Calu3 (cell line): Measurements from ENCODE around the gene PCDH9. TPM values are rescaled to one million over a fixed set of nuclear protein-coding genes. Genes with fewer than 3 reads are reported as not detected.

Experiments
- BruUV-seq: library from RNA; stranded (reverse); fragments of 400-500 nt; replicated peaks from 2 replicates; lab custom pipeline; 2021; lab: Mats Ljungman, UMichigan
- CTCF ChIA-PET: fragments of 300-600 bp; sonication (Branson Sonifier 250); formaldehyde crosslinking; loops from one replicate; lab custom pipeline; 2022; ENCODE audit warnings: antibody characterized with exemption; lab: Charles Lee
- DNase-seq: peaks from one replicate; pipeline ENCODE4 v3.0.0; 2022
- H3K27ac Mint-ChIP-seq: one replicate; pipeline ENCODE4 v1.8.0; 2022; ENCODE audit warnings: mixed read lengths; ENCODE audit not compliant: unreplicated experiment
- H3K27me3 Mint-ChIP-seq: one replicate; pipeline ENCODE4 v1.8.0; 2022; ENCODE audit warnings: mixed read lengths; ENCODE audit not compliant: unreplicated experiment
- H3K36me3 Mint-ChIP-seq: one replicate; pipeline ENCODE4 v1.8.0; 2022; ENCODE audit warnings: mild to moderate bottlenecking, moderate library complexity, mixed read lengths; ENCODE audit not compliant: insufficient read depth, unreplicated experiment
- H3K4me1 Mint-ChIP-seq: one replicate; pipeline ENCODE4 v1.8.0; 2022; ENCODE audit warnings: mild to moderate bottlenecking, low read depth, mixed read lengths; ENCODE audit not compliant: unreplicated experiment
- H3K4me3 Mint-ChIP-seq: one replicate; pipeline ENCODE4 v1.8.0; 2022; ENCODE audit warnings: mild to moderate bottlenecking, low read depth, moderate library complexity, mixed read lengths; ENCODE audit not compliant: unreplicated experiment
- H3K9me3 Mint-ChIP-seq: one replicate; pipeline ENCODE4 v1.8.0; 2022; ENCODE audit warnings: low read depth, mixed read lengths; ENCODE audit not compliant: unreplicated experiment
- CTCF ChIP-seq: fragments of 200-600 bp; IDR thresholded peaks from one replicate; pipeline ENCODE4 v1.8.0; 2022; ENCODE audit warnings: antibody characterized with exemption; ENCODE audit not compliant: unreplicated experiment
- intact Hi-C: fragments of 100-400 bp; cut with micrococcal nuclease; formaldehyde crosslinking; loops from one replicate; pipeline ENCODE4 v1.10.0; 2022; ENCODE audit not compliant: unreplicated experiment
- total RNA-seq: library from RNA; stranded (reverse); gene quantifications from 2 replicates; pipeline ENCODE4 v1.2.3, GENCODE V29; 2022

The PCDH9 gene
- total RNA-seq, 1 experiment from 2014 or later: 1.3 TPM

GRCh38 chr13:67036699-67037457 is 193.3 kb downstream of the PCDH9 start:
- no TSS peak for BruUV-seq
- intact Hi-C loops: no loop called here
- Mint-ChIP-seq H3K4me1 (no peaks in the 10 kb centered on the region), H3K36me3 (no peaks in the 10 kb centered on the region), H3K4me3 (no peak overlapping the region), H3K9me3 (no peaks in the 10 kb centered on the region), H3K27me3 (no peaks in the 10 kb centered on the region), H3K27ac (no peak overlapping the region)
- DNase-seq: no peak
- CTCF ChIA-PET: no interaction called here
- TF ChIP-seq CTCF: no peak

GRCh38 chr13:67033170-67033569 is 197.0 kb downstream of the PCDH9 start:
- Mint-ChIP-seq H3K4me3 (no peak overlapping the region), H3K9me3 (no peaks in the 10 kb centered on the region), H3K27me3 (no peaks in the 10 kb centered on the region), H3K4me1 (no peaks in the 10 kb centered on the region), H3K36me3 (no peaks in the 10 kb centered on the region), H3K27ac (no peak overlapping the region)
- intact Hi-C loops: no loop called here
- no peak for TF ChIP-seq CTCF
- CTCF ChIA-PET: no interaction called here
- DNase-seq: no peak
- BruUV-seq: no TSS peak

GRCh38 chr13:67023130-67023876 is 206.8 kb downstream of the PCDH9 start:
- intact Hi-C loops: no loop called here
- no peak overlapping the region for H3K4me3 Mint-ChIP-seq
- TF ChIP-seq CTCF: no peak
- no peaks in the 10 kb centered on the region for H3K9me3 Mint-ChIP-seq
- no peaks in the 10 kb centered on the region for H3K4me1 Mint-ChIP-seq
- peak; percentile 3 for DNase-seq
- no peaks in the 10 kb centered on the region for H3K27me3 Mint-ChIP-seq
- H3K27ac Mint-ChIP-seq: peak overlapping the region; percentile 17
- CTCF ChIA-PET: interaction anchor here (1.0 kb wide), 1 partner anchor 63 kb away, joined by 4 read pairs; no protein-coding TSS in a partner anchor
- BruUV-seq: no TSS peak
- no peaks in the 10 kb centered on the region for H3K36me3 Mint-ChIP-seq

- no peak for DNase-seq
- TF ChIP-seq CTCF: no peak
- H3K36me3 Mint-ChIP-seq: no peaks in the 10 kb centered on the region
- intact Hi-C loops: no loop called here
- BruUV-seq: no TSS peak
- H3K9me3 Mint-ChIP-seq: no peaks in the 10 kb centered on the region
- CTCF ChIA-PET: no interaction called here
- H3K4me3 Mint-ChIP-seq: no peak overlapping the region
- H3K27me3 Mint-ChIP-seq: no peaks in the 10 kb centered on the region
- H3K27ac Mint-ChIP-seq: no peak overlapping the region
- no peaks in the 10 kb centered on the region for H3K4me1 Mint-ChIP-seq
Observed at GRCh38 chr13:67018775-67019174, 211.4 kb downstream of the PCDH9 start.
